ENCODE results near the gene IL1RAPL1. TPM values are rescaled to one million over a fixed set of nuclear protein-coding genes. Genes with fewer than 3 reads are reported as not detected.

Gene IL1RAPL1
- total and polyA plus RNA-seq, 2 donors (not counting 1 experiment from before 2014, with no cell fraction given), result 0.25 to 2.8 TPM

DNA sequence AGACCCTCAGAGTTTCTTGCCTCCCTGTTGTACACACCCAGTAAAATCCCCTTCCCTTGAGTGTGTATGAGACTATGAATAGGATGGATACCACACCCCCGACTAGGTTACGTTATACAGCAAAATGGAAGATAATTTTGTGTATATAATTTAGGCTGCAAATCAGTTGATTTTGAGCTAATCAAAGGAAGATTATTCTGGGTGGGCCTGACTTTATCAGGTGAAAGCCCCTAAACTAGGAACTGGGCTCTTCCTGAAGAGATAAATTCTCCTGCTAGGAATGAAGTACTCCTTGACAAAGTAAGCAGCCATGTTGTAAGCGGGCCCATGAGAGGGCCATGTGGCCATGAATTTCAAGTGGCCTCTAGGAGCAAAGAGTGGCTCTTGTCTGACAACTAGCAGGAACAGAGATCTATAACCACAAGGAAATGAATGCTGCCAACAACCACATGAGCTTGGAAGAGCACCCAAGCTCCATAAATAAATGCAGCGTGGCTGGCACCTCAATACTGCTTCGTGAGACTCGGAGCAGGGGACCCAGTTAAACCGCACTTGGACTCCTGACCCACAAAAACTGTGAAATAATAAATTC, 646.4 kb downstream of the IL1RAPL1 start:
- no peak overlapping the region for H3K4me2 ChIP-seq (ENCODE audit: extremely low read depth, insufficient read depth, low read length)
- no peak for DNase-seq (ENCODE audit: low read depth in 2 of 2)
- no peaks in the 10 kb centered on the region for H3K79me2 ChIP-seq (ENCODE audit: control insufficient read depth, insufficient read depth, low read length)
- no peak overlapping the region for H3K27ac ChIP-seq (ENCODE audit: insufficient read depth, low read length)
- H3K9me3 ChIP-seq (ENCODE audit: control insufficient read depth, insufficient read depth, low read depth, low read length), result no peaks in the 10 kb centered on the region
- TF ChIP-seq, protein P1, sequence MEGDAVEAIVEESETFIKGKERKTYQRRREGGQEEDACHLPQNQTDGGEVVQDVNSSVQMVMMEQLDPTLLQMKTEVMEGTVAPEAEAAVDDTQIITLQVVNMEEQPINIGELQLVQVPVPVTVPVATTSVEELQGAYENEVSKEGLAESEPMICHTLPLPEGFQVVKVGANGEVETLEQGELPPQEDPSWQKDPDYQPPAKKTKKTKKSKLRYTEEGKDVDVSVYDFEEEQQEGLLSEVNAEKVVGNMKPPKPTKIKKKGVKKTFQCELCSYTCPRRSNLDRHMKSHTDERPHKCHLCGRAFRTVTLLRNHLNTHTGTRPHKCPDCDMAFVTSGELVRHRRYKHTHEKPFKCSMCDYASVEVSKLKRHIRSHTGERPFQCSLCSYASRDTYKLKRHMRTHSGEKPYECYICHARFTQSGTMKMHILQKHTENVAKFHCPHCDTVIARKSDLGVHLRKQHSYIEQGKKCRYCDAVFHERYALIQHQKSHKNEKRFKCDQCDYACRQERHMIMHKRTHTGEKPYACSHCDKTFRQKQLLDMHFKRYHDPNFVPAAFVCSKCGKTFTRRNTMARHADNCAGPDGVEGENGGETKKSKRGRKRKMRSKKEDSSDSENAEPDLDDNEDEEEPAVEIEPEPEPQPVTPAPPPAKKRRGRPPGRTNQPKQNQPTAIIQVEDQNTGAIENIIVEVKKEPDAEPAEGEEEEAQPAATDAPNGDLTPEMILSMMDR (conservative IDR thresholded peaks at IDR 0.05 in 1 of 2, IDR thresholded peaks at IDR 0.05 in 1 of 2; ENCODE audit: low read depth in 1 of 2, low read length in 2 of 2), result no peak
- no peak for TF ChIP-seq EZH2 (IDR thresholded peaks at IDR 0.05; ENCODE audit: low read length, missing control alignments)
- H3K36me3 ChIP-seq (ENCODE audit: control insufficient read depth, insufficient read depth, low read length), result no peaks in the 10 kb centered on the region
- H3K27me3 ChIP-seq (ENCODE audit: control insufficient read depth, insufficient read depth, low read length), result no peaks in the 10 kb centered on the region
- H3K4me1 ChIP-seq (ENCODE audit: control insufficient read depth, extremely low read depth, insufficient read depth, low read length), result no peaks in the 10 kb centered on the region
- no peak overlapping the region for H2AFZ ChIP-seq (ENCODE audit: low read length)
- H3K9ac ChIP-seq (ENCODE audit: insufficient read depth, low read length), result no peak overlapping the region
- H3K4me3 ChIP-seq (replicated peaks in 1 of 4; ENCODE audit: control extremely low read depth in 1 of 4, insufficient read depth in 1 of 4, low read depth in 3 of 4, low read length in 4 of 4), result no peak overlapping the region
- no peaks in the 10 kb centered on the region for H4K20me1 ChIP-seq (ENCODE audit: control insufficient read depth, extremely low read depth, insufficient read depth, low read length)

DNA sequence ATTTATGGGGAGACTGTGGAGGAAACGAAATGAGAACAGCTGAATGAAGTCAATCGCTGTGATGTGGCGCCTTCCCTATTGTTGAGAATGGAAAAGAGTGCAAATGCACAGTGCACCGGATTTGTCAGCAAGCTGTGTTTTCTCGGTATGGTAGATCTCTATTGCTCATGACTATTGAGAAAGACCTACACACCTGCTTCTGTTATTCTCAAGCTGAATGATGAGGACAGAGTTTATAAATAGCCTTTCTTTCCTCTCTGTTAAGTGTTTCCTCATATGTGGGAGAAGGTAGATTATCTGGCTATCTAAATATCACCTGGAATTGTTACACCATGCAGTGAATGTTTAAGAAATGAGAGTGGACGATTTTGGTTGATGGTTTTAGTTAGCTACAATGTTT, 650.7 kb downstream of the IL1RAPL1 start:
- H3K36me3 ChIP-seq (ENCODE audit: control insufficient read depth, insufficient read depth, low read length), result no peaks in the 10 kb centered on the region
- no peaks in the 10 kb centered on the region for H3K27me3 ChIP-seq (ENCODE audit: control insufficient read depth, insufficient read depth, low read length)
- H3K79me2 ChIP-seq (ENCODE audit: control insufficient read depth, insufficient read depth, low read length), result no peaks in the 10 kb centered on the region
- no peak overlapping the region for H3K4me3 ChIP-seq (replicated peaks in 1 of 4; ENCODE audit: control extremely low read depth in 1 of 4, insufficient read depth in 1 of 4, low read depth in 3 of 4, low read length in 4 of 4)
- H3K9ac ChIP-seq (ENCODE audit: insufficient read depth, low read length), result no peak overlapping the region
- DNase-seq (ENCODE audit: low read depth in 2 of 2), result no peak
- no peaks in the 10 kb centered on the region for H4K20me1 ChIP-seq (ENCODE audit: control insufficient read depth, extremely low read depth, insufficient read depth, low read length)
- H2AFZ ChIP-seq (ENCODE audit: low read length), result no peak overlapping the region
- no peaks in the 10 kb centered on the region for H3K9me3 ChIP-seq (ENCODE audit: control insufficient read depth, insufficient read depth, low read depth, low read length)
- no peak overlapping the region for H3K27ac ChIP-seq (ENCODE audit: insufficient read depth, low read length)
- no peak for TF ChIP-seq EZH2 (IDR thresholded peaks at IDR 0.05; ENCODE audit: low read length, missing control alignments)
- TF ChIP-seq, protein P1 (conservative IDR thresholded peaks at IDR 0.05 in 1 of 2, IDR thresholded peaks at IDR 0.05 in 1 of 2; ENCODE audit: low read depth in 1 of 2, low read length in 2 of 2), result no peak
- no peak overlapping the region for H3K4me2 ChIP-seq (ENCODE audit: extremely low read depth, insufficient read depth, low read length)
- no peaks in the 10 kb centered on the region for H3K4me1 ChIP-seq (ENCODE audit: control insufficient read depth, extremely low read depth, insufficient read depth, low read length)

DNA sequence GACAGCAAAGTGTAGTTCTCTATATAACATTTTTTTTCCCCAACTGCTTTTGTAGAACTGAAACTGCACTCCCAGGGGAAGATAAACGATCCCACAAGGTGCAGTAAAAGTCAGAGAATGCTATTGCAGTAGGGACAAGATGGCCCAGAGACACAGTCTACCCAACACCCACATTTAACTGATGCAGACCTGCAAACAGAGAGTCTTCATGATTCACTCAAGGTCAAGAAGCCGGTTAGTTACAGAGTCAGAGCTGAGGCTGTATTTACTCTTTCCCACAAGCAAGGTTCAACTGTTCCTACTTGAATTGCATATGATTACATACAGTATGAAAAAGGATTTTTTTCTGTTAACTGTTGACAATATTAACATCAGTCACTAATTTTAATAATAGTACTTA, 654.6 kb downstream of the IL1RAPL1 start:
- Histone ChIP-seq H3K4me2 (ENCODE audit: extremely low read depth, insufficient read depth, low read length) (no peak overlapping the region), H3K9me3 (ENCODE audit: control insufficient read depth, insufficient read depth, low read depth, low read length) (no peaks in the 10 kb centered on the region), H3K27me3 (ENCODE audit: control insufficient read depth, insufficient read depth, low read length) (no peaks in the 10 kb centered on the region), H3K36me3 (ENCODE audit: control insufficient read depth, insufficient read depth, low read length) (no peaks in the 10 kb centered on the region), H2AFZ (ENCODE audit: low read length) (no peak overlapping the region), H3K27ac (ENCODE audit: insufficient read depth, low read length) (no peak overlapping the region), H3K9ac (ENCODE audit: insufficient read depth, low read length) (no peak overlapping the region), H3K79me2 (ENCODE audit: control insufficient read depth, insufficient read depth, low read length) (no peaks in the 10 kb centered on the region), H3K4me3 (replicated peaks in 1 of 4; ENCODE audit: control extremely low read depth in 1 of 4, insufficient read depth in 1 of 4, low read depth in 3 of 4, low read length in 4 of 4) (no peak overlapping the region), H4K20me1 (ENCODE audit: control insufficient read depth, extremely low read depth, insufficient read depth, low read length) (no peaks in the 10 kb centered on the region), H3K4me1 (ENCODE audit: control insufficient read depth, extremely low read depth, insufficient read depth, low read length) (no peaks in the 10 kb centered on the region)
- peak; percentile 12 to 13 for DNase-seq (ENCODE audit: low read depth in 2 of 2)
- no peak for TF ChIP-seq EZH2 (IDR thresholded peaks at IDR 0.05; ENCODE audit: low read length, missing control alignments)
- TF ChIP-seq, protein P1 (conservative IDR thresholded peaks at IDR 0.05 in 1 of 2, IDR thresholded peaks at IDR 0.05 in 1 of 2; ENCODE audit: low read depth in 1 of 2, low read length in 2 of 2), result no peak

All from fibroblast of lung (primary cell).